ENCODE data around the gene ERVFRD-1. TPM values are rescaled to one million over a fixed set of nuclear protein-coding genes. Genes with fewer than 3 reads are reported as not detected.
"Not testable (repeated sequence)": the region's sequence is repeated elsewhere in the genome, so short reads cannot be mapped to it uniquely, and the experiment has no call there.

Gene ERVFRD-1
- polyA plus RNA-seq, 5 donors: 0.05 to 0.15 (median 0.09) TPM

- no peak for DNase-seq
Measured at GRCh38 chr6:11130605-11131004, 19.1 kb upstream of the ERVFRD-1 start.

- DNase-seq: no peak
Measured at GRCh38 chr6:11129908-11130565, 18.5 kb upstream of the ERVFRD-1 start.

- no peak for DNase-seq
Measured at GRCh38 chr6:11128608-11129007, 17.1 kb upstream of the ERVFRD-1 start.

GRCh38 chr6:11126876-11127275 is 15.4 kb upstream of the ERVFRD-1 start:
- DNase-seq: no peak

DNA sequence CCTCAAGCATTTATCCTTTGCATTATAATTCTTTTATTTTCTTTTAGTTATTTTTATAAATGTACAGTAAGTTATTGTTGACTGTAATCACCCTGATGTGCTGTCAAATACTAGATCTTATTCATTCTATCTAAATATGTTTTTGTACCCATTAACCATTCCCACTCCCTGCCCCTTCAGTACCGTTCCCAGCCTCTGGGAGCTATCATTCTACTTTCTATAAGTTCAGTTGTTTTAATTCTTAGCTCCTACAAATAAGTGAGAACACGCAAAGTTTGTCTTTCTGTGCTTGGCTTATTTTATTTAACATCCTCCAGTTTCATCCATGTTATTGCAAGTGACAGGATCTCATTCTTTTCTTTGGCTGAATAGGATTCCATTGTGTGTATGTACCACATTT is 12.5 kb upstream of the ERVFRD-1 start:
- DNase-seq: no peak

DNA sequence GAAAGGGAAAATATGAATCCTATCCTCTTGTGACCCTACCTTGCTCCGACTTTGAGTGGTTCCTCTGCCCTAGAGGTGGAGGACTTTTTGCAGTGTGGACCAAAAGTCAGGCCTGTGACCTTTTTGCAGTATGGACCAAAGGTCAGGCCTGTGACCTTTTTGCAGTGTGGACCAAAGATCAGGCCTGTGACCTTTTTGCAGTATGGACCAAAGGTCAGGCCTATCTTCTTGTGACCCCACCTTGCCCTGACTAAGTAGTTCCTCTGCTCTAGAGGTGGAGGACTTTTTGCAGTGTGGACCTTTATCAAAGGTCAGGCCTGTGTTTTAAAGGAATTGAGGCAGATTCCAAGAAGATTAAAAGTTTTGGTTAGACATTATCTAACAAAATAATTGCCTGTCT is 10.9 kb upstream of the ERVFRD-1 start:
- DNase-seq: no peak

DNA sequence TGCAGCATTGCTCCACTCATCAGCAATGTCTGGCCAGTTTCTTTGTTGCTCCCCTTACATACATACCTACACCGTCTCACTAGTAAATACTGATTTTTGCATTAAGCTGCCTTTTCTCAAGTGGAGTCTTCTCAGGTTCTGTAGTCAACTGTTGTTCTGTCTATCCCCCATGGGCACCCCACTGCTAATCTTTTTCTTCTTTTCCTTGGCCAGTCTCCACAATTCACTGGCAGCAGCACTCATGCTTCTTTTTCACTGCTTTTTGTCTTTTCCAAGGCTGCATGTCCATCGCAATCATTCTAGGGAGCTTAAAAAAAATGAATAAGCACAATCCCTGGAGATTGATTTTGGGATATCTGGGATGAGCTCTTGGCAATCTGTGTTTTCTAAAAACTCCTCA is 10.3 kb upstream of the ERVFRD-1 start:
- no peak for DNase-seq

DNA sequence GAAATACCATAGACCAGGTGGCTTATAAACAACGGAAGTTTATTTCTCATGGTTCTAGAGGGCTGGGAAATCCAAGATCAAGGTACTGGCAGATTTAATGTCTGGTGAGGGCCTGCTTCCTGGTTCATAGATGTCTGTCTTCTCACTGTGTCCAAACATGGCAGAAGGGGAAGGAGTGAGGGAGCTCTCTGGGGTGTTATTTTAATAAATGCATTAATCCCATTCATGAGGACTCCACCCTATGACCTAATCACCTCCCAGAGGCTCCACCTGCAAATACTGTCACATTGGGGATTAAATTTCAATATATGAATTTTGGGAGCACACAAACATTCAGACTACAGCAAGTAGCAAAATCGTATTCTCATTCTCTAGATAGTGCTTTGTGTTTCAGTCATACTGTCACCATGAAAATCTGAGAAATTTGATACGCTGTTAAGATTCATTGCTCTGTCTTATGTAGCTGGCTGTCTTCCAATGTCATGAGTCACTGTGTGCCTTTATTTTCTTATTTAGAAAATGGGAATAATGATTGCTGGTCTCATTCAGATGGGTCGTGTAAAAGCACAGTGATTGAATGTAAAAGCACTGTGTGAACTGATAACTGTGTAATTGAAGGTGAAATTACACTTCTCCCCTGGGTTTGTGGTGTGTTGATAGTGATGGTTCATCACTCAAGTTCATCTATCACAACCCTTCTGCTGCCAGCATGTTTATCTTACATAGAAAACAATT is 8.9 kb upstream of the ERVFRD-1 start:
- no peak for DNase-seq

DNA sequence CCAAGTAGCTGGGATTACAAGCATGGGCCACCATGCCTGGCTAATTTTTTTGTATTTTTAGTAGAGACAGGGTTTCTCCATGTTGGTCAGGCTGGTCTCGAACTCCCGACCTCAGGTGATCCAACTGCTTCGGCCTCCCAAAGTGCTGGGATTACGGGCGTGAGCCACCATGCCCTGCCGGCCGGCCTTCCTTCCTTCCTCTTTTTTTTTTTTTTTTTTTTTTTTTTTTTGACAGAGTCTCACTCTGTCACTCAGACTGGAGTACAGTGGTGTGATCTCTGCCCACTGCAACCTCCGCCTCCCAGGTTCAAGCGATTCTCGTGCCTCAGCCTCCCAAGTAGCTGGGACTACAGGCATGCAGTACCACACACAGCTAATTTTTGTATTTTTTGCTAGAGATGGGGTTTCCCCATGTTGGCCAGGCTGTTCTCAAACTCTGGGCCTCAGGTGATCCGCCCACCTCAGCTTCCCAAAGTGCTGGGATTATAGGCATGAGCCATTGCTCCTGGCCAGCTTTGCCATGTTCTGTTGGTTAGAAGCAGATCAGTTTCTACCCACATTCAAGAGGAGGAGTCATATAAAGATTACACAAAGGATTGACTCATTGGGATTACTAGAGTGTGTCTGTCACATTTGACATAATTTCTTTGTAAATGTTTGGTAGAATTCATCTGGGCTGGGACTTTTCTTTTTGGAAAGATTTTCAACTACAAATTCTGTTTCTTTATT is 4.4 kb upstream of the ERVFRD-1 start:
- DNase-seq: not testable (repeated sequence)

- DNase-seq: no peak
Measured at GRCh38 chr6:11113038-11113437, 1.5 kb upstream of the ERVFRD-1 start.

- DNase-seq: no peak
Measured at GRCh38 chr6:11111769-11112437, 378 bp upstream of the ERVFRD-1 start.

GRCh38 chr6:11108726-11109125 is 2.8 kb downstream of the ERVFRD-1 start:
- DNase-seq: no peak

- no peak for DNase-seq
Measured at GRCh38 chr6:11103065-11103464, 8.5 kb downstream of the ERVFRD-1 start.

DNA sequence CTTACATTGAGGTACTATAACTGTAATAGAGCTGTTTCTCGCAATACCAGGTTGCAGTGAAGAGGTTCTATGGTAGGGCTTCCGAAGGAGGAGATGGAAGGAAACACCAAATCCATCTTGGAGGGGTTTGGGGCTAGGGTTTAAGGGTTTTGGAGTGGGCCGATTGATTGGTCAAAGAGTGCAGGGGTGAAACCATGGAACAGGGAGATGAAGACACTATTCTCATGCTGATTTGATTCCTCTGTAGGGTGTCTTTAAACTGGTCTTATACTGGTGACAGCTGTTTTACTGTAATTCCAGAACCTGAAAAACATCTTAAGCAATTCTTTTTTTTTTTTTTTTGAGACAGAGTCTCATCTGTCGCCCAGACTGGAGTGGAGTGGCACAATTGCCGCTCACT is 10.1 kb downstream of the ERVFRD-1 start:
- no peak for DNase-seq

DNA sequence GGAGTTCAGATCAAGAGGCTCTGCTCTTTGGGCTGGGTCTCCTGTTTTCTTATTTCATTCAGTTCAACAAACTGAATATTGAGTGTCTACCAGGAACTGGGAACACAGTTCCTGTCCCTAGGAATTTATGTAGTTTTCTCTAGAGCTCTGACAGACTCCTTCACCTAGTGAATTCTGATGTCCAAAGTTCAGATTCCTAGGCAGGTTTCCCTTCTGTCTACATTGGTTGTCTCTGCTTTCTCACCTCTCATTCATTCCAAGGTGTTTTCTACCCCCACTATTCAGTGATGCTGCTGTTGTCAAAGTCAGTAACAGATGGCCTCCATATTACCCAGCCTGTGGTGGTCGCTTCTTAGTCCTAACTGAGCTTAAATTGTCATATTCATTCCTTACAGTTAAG is 13.5 kb downstream of the ERVFRD-1 start:
- DNase-seq: no peak

DNA sequence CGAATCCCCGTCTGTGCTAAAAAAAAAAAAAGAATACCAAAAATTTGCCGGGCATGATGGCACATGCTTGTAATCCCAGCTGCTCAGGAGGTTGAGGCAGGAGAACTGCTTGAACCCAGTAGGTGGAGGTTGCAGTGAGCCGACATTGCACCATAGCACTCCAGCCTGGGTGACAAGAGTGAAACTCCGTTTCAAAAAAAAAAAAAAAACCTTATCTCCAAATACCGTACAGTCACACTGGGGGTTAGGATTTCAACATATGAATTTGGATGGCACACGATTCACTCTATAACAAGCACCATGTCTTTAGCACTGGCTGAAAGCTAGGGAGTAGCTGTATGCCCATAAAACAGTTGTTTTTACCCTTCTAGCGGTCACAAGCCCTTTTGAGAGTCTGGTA is 14.0 kb downstream of the ERVFRD-1 start:
- DNase-seq: no peak

DNA sequence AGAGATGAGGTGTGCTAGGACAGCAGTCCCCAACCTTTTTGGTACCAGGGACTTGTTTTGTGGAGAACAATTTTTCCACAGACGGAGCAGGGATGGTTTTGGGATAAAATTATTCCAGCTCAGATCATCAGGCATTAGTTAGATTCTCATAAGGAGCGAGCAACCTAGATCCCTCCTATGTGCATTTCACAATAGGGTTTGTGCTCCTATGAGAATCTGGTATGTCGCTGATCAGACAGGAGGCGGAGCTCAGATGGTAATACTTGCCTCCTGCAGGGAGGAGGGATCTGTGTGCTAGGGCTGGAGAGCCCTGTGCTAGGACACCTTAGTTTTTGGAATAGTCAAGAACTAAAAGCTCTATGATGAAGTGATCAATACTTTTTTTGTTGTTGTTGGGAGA is 15.4 kb downstream of the ERVFRD-1 start:
- no peak for DNase-seq

- DNase-seq: no peak
Measured at GRCh38 chr6:11094941-11095340, 16.6 kb downstream of the ERVFRD-1 start.

GRCh38 chr6:11094411-11094851 is 17.1 kb downstream of the ERVFRD-1 start:
- peak; percentile 30 to 42 for DNase-seq

DNA sequence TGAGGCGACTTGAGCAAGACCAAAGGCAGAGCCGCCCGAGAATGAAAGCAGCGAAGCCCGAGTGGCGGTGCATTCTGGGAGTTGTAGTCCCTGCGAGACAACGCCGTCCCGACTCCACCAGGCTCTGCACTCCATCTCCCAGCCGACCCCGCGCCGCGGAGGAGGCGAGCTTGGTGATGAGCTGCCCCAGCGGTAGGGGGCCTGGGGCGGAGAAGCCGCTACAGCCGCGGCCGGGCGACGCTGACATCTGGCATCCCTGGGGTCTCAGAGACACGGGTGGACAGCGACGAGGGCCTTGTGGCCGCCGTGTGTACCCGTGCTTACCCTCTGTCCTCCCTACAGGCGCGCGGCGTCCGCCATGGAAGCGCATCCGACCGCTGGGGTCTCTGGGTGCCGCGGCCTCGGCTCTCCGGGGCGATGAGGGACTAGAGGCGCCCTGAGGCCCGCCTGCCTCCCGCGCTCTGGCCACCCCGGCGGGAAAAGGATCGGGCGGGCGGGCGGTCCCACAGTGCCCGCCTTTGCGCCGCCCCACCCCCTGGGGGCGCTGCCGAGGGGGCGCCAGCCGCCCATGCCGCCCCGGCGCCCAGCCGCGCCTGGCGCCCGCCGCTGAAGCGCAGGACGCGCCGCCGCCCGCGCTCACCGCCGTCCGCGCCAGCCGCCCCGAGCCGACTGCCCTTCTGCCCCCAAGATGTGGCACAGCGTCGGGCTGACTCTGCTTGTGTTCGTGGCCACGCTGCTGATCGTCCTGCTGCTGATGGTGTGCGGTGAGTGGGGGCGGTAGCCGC is 17.7 kb downstream of the ERVFRD-1 start, which contains the start of gene SMIM13:
Gene SMIM13, plus strand, starts transcription at position 209 of the 785 bp plus-strand sequence. Its CDS starts 480 bp downstream, at position 689.
- peak; percentile 95 to 96 for DNase-seq

DNA sequence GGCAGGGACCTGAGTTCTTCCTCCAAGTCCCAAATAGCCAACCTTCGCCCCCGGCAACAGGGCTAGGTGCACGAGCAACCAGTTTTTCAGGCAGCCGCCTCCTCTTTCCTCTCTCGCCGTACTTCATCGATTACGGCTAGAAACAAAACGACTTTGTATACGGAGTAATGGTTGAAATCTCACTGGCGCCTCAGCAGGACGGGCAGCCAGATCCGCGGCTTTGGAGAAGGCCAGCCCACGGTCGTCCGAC is 18.2 kb downstream of the ERVFRD-1 start:
- no peak for DNase-seq
